ENCODE results near the gene ARPC1A. TPM values are rescaled to one million over a fixed set of nuclear protein-coding genes. Genes with fewer than 3 reads are reported as not detected.

ARPC1A gene
- total RNA-seq, 1 donor from 2014 or later: 53.2 TPM

DNA sequence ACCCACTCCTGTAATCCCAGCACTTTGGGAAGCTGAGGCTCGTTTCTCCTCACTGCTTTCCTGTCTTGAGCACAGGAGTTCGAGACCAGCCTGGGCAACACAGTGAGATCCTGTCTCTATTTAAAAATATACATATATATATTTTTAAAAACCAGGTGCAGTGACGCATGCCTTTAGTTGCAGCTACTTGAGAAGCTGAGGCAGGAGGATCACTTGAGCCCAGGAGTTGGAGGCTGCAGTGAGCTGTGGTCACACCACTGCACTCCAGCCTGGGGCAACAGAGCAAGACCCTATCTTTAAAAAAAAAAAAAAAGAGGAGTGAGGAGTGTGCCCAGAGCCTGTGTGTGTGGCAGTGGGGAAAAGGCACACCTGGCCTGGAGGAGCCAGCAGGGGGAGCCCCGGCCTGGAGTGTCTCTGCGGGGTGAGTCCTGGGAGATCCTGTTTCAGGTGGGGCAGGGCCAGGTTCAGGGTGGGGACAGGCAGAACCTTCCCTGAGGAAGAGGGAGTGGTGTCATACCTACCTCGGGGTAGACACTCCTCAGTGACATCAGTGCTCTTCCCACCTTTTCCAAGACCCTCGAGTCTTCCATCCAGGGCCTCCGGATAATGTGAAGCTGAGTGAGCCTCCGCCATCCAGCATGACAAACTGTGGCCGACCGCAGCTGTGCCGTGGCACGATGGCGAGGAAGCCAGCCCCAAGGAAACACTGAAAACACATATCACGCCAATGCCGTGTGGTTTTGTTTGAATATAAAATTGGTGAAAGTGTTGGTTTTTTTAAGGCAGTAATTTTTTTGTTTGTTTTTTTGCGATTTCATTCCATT, 39.8 kb downstream of the ARPC1A start:
- no peak overlapping the region for H3K27ac ChIP-seq (ENCODE audit: low read depth, low read length)
- no peak overlapping the region for H3K9ac ChIP-seq (ENCODE audit: low read depth in 1 of 3, low read length in 3 of 3)
- no peaks in the 10 kb centered on the region for H3K27me3 ChIP-seq (ENCODE audit: control insufficient read depth in 3 of 3, insufficient read depth in 3 of 3, low read length in 3 of 3)
- H3K36me3 ChIP-seq (ENCODE audit: control insufficient read depth in 3 of 3, insufficient read depth in 3 of 3, low read length in 3 of 3): peaks cover 41 to 52% (median 42%) of the 10 kb centered on the region in 3 donors
- H3K4me3 ChIP-seq (ENCODE audit: low read length in 3 of 3): no peak overlapping the region
- H3K4me1 ChIP-seq (ENCODE audit: control insufficient read depth in 3 of 3, insufficient read depth in 3 of 3, low read length in 3 of 3): peaks cover 0 to 3% (median 2%) of the 10 kb centered on the region in 3 donors
- no peaks in the 10 kb centered on the region for H3K9me3 ChIP-seq (ENCODE audit: control insufficient read depth in 3 of 3, low read length in 3 of 3)

DNA sequence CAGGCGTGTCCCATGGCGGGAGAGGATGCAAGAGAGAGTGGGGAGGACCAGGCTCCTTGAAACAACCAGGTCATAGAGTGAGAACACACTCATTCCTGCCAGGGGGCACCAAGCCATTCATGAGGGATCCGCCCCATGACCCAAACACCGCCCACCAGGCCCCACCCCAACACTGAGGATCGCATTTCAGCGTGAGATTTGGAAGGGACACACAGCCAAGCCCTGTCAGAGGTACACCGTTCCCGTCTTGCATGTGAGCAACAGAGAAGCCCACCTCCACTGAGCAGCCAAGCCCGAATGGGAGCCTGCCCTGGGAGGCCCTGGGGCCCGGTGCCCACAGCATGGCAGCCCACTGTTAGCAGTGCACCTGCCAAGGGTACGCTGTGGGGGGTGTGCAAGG, 40.9 kb downstream of the ARPC1A start:
- H3K27me3 ChIP-seq (ENCODE audit: control insufficient read depth in 3 of 3, insufficient read depth in 3 of 3, low read length in 3 of 3): no peaks in the 10 kb centered on the region
- H3K9me3 ChIP-seq (ENCODE audit: control insufficient read depth in 3 of 3, low read length in 3 of 3): no peaks in the 10 kb centered on the region
- peaks cover 0 to 3% (median 2%) of the 10 kb centered on the region in 3 donors for H3K4me1 ChIP-seq (ENCODE audit: control insufficient read depth in 3 of 3, insufficient read depth in 3 of 3, low read length in 3 of 3)
- no peak overlapping the region for H3K4me3 ChIP-seq (ENCODE audit: low read length in 3 of 3)
- H3K9ac ChIP-seq (ENCODE audit: low read depth in 1 of 3, low read length in 3 of 3): no peak overlapping the region
- H3K27ac ChIP-seq (ENCODE audit: low read depth, low read length): no peak overlapping the region
- peaks cover 34 to 45% (median 36%) of the 10 kb centered on the region in 3 donors for H3K36me3 ChIP-seq (ENCODE audit: control insufficient read depth in 3 of 3, insufficient read depth in 3 of 3, low read length in 3 of 3)

DNA sequence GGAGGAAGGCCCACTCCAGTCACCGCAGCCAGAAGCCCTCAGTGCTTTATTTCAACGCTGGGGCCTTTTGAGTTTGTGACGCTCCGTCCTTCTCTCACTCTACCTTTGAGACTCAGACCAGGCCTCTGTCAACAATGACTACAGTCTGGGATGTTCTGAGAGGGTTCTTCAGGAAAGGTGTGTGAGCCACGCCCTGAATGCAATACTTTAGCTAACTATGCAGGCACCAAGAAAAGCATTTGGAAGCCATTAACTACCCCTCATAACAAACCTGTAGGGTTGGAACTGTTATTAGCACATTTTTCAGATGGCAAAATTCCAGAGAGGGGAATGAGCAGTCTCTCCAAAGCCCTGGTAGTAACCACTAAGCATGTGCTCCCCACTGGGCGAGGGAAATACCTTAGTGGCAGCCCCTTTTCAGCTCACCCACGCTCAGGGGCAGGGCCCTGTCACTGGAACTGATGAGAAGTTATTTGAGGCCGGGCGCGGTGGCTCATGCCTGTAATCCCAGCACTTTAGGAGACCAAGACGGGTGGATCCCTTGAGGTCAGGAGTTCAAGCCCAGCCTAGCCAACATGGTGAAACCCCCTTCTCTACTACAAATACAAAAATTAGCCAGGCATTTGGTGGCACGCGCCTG, 43.2 kb downstream of the ARPC1A start:
- H3K36me3 ChIP-seq (ENCODE audit: control insufficient read depth in 3 of 3, insufficient read depth in 3 of 3, low read length in 3 of 3): peaks cover 25 to 31% (median 27%) of the 10 kb centered on the region in 3 donors
- H3K27ac ChIP-seq (ENCODE audit: low read depth, low read length): no peak overlapping the region
- H3K4me1 ChIP-seq (ENCODE audit: control insufficient read depth in 3 of 3, insufficient read depth in 3 of 3, low read length in 3 of 3): peaks cover 6 to 10% (median 7%) of the 10 kb centered on the region in 3 donors
- H3K9me3 ChIP-seq (ENCODE audit: control insufficient read depth in 3 of 3, low read length in 3 of 3): no peaks in the 10 kb centered on the region
- no peak overlapping the region for H3K9ac ChIP-seq (ENCODE audit: low read depth in 1 of 3, low read length in 3 of 3)
- H3K27me3 ChIP-seq (ENCODE audit: control insufficient read depth in 3 of 3, insufficient read depth in 3 of 3, low read length in 3 of 3): no peaks in the 10 kb centered on the region
- H3K4me3 ChIP-seq (ENCODE audit: low read length in 3 of 3): no peak overlapping the region

DNA sequence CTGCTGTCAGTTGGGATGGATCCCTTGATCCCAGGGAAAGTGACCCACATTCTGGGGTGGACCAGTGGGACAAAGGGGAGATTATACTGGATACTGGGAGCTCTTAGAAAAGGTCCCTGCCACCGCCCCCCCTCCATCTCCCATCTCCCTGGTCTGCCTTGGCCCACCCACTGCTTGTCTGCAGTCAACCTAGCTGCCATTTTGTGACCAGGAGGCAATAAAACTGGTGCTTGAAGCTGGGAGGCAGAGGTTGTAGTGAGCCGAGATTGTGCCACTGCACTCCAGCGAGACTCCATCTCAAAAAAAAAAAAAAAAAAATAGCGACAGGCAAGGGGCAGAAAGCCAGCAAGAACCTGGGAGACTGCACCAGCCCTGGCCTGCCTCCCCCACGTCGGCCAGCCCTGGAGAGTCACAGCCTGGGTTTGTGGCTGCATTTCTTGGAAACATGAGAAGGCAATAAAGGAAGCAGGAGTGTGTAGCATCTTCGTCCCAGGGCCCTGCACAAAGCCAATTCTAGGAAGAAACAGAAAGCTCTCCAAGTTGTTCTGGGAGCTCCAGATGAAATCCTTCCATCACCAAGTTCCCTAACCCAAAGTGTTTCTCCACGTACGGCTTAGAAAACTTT, 44.2 kb downstream of the ARPC1A start:
- peaks cover 6 to 12% (median 9%) of the 10 kb centered on the region in 3 donors for H3K4me1 ChIP-seq (ENCODE audit: control insufficient read depth in 3 of 3, insufficient read depth in 3 of 3, low read length in 3 of 3)
- H3K27ac ChIP-seq (ENCODE audit: low read depth, low read length): no peak overlapping the region
- no peak overlapping the region for H3K4me3 ChIP-seq (ENCODE audit: low read length in 3 of 3)
- H3K36me3 ChIP-seq (ENCODE audit: control insufficient read depth in 3 of 3, insufficient read depth in 3 of 3, low read length in 3 of 3): peaks cover 20 to 22% (median 20%) of the 10 kb centered on the region in 3 donors
- H3K27me3 ChIP-seq (ENCODE audit: control insufficient read depth in 3 of 3, insufficient read depth in 3 of 3, low read length in 3 of 3): no peaks in the 10 kb centered on the region
- no peaks in the 10 kb centered on the region for H3K9me3 ChIP-seq (ENCODE audit: control insufficient read depth in 3 of 3, low read length in 3 of 3)
- no peak overlapping the region for H3K9ac ChIP-seq (ENCODE audit: low read depth in 1 of 3, low read length in 3 of 3)

DNA sequence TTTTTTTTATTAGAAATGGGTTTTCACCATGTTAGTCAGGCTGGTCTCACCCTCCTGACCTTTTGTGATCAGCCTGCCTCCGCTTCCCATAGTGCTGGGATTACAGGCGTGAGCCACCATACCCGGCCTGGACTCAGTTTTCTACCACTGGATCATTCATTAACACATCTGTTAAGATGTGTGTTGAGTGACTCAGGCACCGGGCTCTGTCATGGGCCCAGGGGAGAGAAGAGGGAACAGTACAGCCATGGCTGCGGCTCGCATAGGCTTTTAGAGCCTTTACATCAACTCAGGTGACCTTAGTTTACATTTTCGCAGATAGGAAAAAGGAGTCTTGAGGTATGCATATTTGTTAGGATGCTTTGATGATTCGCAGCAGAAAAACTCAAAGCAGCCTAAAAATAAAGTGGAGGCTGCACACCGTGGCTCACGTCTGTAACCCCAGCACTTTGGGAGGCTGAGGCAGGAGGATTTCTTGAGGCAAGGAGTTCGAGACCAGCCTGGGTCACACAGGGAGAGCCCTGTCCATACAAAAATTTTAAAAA, 45.8 kb downstream of the ARPC1A start:
- H3K36me3 ChIP-seq (ENCODE audit: control insufficient read depth in 3 of 3, insufficient read depth in 3 of 3, low read length in 3 of 3): peaks cover 8 to 11% (median 9%) of the 10 kb centered on the region in 3 donors
- no peaks in the 10 kb centered on the region for H3K27me3 ChIP-seq (ENCODE audit: control insufficient read depth in 3 of 3, insufficient read depth in 3 of 3, low read length in 3 of 3)
- no peak overlapping the region for H3K4me3 ChIP-seq (ENCODE audit: low read length in 3 of 3)
- H3K27ac ChIP-seq (ENCODE audit: low read depth, low read length): no peak overlapping the region
- no peaks in the 10 kb centered on the region for H3K9me3 ChIP-seq (ENCODE audit: control insufficient read depth in 3 of 3, low read length in 3 of 3)
- peaks cover 10 to 14% (median 12%) of the 10 kb centered on the region in 3 donors for H3K4me1 ChIP-seq (ENCODE audit: control insufficient read depth in 3 of 3, insufficient read depth in 3 of 3, low read length in 3 of 3)
- H3K9ac ChIP-seq (ENCODE audit: low read depth in 1 of 3, low read length in 3 of 3): no peak overlapping the region

DNA sequence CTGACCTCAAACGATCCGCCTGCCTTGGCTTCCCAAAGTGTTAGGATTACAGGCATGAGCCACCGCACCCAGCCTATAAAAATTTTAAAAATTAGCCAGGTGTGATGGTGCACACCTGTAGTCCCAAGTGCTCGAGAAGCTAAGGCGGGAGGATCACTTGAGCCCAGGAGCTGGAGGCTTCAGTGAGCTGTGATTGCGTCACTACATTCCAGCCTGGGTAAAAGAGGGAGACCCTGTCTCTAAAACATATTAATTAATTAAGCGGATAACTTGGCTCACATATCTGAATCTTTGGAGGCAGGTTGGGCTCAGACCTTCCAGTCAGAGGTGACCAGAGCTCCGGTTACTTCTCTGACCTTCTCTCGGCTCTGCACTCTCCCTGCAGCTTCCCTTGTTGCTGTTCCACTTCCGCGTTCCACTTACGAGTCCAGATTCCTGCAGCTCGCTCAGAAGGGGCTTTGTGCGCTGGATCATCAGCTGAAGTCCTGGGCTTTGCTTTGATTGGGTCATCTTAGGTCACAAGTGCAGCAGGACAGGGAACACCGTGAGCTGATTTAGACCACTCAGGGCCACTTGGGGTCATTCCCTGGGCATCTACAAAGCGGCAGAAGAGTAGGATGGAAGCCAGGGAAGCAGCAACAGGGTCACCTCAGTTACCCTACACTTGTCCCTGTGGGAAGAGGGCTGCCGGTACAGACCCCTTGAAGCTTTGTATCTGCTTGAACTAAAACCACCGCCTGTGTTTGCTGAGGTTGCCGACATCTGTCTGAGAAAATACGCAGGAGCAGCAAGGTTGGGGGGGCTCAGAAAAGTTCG, 46.8 kb downstream of the ARPC1A start:
- peak overlapping the region in 1 of 3 donors; percentile 14 for H3K4me3 ChIP-seq (ENCODE audit: low read length in 3 of 3)
- no peak overlapping the region for H3K27ac ChIP-seq (ENCODE audit: low read depth, low read length)
- peaks cover 10 to 11% (median 10%) of the 10 kb centered on the region in 3 donors for H3K4me1 ChIP-seq (ENCODE audit: control insufficient read depth in 3 of 3, insufficient read depth in 3 of 3, low read length in 3 of 3)
- H3K36me3 ChIP-seq (ENCODE audit: control insufficient read depth in 3 of 3, insufficient read depth in 3 of 3, low read length in 3 of 3): peaks cover 0 to 2% (median 0%) of the 10 kb centered on the region in 3 donors
- H3K9ac ChIP-seq (ENCODE audit: low read depth in 1 of 3, low read length in 3 of 3): peak overlapping the region in 1 of 3 donors; percentile 63
- H3K9me3 ChIP-seq (ENCODE audit: control insufficient read depth in 3 of 3, low read length in 3 of 3): no peaks in the 10 kb centered on the region
- H3K27me3 ChIP-seq (ENCODE audit: control insufficient read depth in 3 of 3, insufficient read depth in 3 of 3, low read length in 3 of 3): no peaks in the 10 kb centered on the region

DNA sequence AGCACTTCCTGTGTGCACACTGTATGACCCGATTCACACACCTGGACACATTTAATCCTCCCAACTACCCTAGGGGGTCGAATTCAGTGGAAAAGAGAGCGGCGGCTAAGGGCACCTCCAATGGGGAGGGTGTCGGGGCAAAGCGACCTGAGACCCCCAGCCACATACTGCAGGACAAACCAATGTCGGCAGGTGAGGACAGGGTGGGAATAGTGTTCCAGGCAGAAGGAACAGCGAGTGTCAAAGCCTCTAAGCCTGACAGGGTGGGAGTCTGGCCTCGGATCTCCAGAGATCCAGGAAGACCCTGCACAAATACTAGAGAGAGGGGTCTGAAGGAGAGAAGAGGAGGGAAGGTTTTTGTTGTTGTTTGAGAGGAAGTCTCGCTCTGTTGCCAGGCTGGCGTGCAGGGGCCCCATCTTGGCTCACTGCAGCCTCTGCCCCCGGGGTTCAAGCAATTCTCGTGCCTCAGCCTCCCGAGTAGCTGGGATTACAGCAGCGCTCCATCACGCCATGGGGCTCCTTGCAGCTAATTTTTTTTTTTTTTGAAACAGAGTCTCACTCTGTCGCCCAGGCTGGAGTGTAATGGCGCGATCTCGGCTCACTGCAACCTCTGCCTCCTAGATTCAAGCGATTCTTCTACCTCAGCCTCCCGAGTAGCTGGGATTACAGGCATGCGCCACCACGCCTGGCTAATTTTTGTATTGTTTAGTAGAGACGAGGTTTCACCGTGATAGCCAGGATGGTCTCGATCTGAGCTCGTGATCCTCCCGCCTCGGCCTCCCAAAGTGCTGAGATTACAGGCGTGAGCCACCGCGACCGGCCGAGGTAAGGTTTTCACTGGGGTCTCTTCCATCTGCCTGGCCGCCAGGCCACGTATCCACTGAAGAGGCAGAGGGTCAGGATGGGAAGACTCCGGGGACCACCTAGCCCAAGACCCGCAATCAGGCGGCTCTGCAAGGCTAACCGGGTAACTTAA, 47.7 kb downstream of the ARPC1A start:
- H3K4me1 ChIP-seq (ENCODE audit: control insufficient read depth in 3 of 3, insufficient read depth in 3 of 3, low read length in 3 of 3): peaks cover 10 to 11% (median 10%) of the 10 kb centered on the region in 3 donors
- peak overlapping the region; percentile 14 to 65 (median 64) for H3K4me3 ChIP-seq (ENCODE audit: low read length in 3 of 3)
- peak overlapping the region; percentile 82 for H3K27ac ChIP-seq (ENCODE audit: low read depth, low read length)
- H3K9me3 ChIP-seq (ENCODE audit: control insufficient read depth in 3 of 3, low read length in 3 of 3): no peaks in the 10 kb centered on the region
- no peaks in the 10 kb centered on the region for H3K27me3 ChIP-seq (ENCODE audit: control insufficient read depth in 3 of 3, insufficient read depth in 3 of 3, low read length in 3 of 3)
- H3K9ac ChIP-seq (ENCODE audit: low read depth in 1 of 3, low read length in 3 of 3): no peak overlapping the region
- H3K36me3 ChIP-seq (ENCODE audit: control insufficient read depth in 3 of 3, insufficient read depth in 3 of 3, low read length in 3 of 3): peaks cover 0 to 2% (median 0%) of the 10 kb centered on the region in 3 donors

DNA sequence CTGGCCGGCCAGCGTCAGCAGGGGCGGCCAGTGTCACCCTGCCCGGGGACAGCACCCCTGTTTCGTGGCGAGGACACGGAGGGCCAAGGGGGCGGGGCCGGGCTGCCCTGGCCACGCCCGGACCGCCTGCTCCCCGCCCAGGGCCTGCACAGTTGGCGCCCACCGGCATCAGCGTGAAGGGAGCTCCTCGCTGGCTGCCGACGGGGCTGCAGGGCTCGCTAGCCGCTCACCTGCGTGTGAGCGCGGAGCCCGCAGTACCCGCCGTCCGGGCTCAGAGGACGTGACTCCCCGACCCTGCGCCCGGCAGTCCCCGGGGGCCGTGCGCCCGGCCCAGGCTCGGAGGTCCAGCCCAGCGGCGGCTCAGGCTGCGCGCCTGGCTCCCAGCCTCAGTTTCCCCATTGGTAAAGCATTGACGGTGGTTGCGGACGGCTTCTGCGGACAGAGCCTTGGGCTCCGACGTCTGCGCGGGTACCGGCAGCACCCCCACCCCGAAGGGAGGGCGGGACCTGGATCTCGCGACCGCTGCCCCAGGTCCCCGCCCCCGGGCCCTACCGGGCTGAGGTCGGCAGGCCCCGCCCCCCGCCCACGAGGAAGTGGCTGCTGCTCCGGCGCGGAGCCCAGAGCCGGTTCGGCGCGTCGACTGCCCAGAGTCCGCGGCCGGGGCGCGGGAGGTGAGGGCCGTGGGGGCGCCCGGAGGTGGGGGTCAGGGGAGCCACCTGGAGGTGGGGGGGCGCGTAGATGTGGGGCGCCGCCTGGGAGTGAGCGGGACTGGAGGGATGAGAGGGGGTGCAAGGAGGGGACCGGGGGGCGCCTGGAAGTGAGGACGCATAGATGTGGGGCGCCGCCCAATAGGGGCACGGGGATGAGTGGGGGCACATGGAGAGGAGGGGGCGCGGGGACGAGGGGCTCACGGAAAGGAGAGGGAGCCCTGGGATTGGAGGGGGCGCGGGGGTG, 48.7 kb downstream of the ARPC1A start, which contains the start of gene ARPC1B:
ARPC1B (plus strand) TSS at position 620 of the 954 bp plus-strand sequence. CDS start 10,985 bp downstream, outside the sequence.
- H3K27me3 ChIP-seq (ENCODE audit: control insufficient read depth in 3 of 3, insufficient read depth in 3 of 3, low read length in 3 of 3): no peaks in the 10 kb centered on the region
- H3K27ac ChIP-seq (ENCODE audit: low read depth, low read length): peak within 1 kb of the TSS; percentile 82
- no peaks in the 10 kb centered on the region for H3K9me3 ChIP-seq (ENCODE audit: control insufficient read depth in 3 of 3, low read length in 3 of 3)
- H3K9ac ChIP-seq (ENCODE audit: low read depth in 1 of 3, low read length in 3 of 3): peak within 1 kb of the TSS in 2 of 3 donors; percentile 56 to 62
- H3K36me3 ChIP-seq (ENCODE audit: control insufficient read depth in 3 of 3, insufficient read depth in 3 of 3, low read length in 3 of 3): no peaks in the 10 kb centered on the region
- H3K4me1 ChIP-seq (ENCODE audit: control insufficient read depth in 3 of 3, insufficient read depth in 3 of 3, low read length in 3 of 3): peaks cover 12 to 14% (median 14%) of the 10 kb centered on the region in 3 donors
- H3K4me3 ChIP-seq (ENCODE audit: low read length in 3 of 3): peak within 1 kb of the TSS; percentile 56 to 68 (median 64)

Data from skeletal muscle tissue (tissue), 4 donors.